ENCODE data around the gene SRPK3.
"Not testable (repeated sequence)": the region's sequence is repeated elsewhere in the genome, so short reads cannot be mapped to it uniquely, and the experiment has no call there.

The SRPK3 gene

DNA sequence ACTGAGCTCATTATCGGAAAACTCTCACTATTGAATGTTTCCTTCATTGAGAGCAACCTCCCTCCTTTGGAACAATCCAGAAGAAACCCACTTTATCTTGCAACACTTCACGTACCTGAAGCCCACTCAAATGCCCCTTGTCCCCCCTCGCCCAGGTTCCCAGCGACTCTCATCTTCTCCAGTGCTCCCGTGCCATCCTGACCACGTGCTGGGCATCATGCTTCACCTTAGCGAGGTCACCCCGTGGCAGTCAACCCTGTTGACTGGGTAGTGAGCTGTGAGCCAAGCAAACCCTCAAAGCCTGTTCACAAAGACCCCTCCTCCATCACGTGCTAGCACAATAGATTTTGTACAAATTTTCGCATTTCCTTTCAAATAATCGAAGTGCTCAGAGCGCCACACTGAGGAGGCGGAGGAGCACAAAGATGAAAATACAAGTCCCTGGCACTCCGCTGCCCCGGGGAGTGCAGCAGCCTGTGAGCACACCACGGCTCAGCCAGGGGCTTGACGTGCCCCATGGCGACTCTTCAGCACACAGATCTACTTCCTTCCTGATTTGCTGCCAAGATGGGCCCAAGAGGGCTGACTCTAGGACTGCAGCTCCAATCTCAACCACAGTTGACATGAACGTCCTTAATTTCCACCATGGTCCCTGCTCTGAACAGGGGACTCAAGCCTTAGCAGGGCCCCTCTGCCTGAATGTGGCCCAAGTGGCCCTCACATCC, 33.9 kb downstream of the SRPK3 start:
- no peak for DNase-seq

DNA sequence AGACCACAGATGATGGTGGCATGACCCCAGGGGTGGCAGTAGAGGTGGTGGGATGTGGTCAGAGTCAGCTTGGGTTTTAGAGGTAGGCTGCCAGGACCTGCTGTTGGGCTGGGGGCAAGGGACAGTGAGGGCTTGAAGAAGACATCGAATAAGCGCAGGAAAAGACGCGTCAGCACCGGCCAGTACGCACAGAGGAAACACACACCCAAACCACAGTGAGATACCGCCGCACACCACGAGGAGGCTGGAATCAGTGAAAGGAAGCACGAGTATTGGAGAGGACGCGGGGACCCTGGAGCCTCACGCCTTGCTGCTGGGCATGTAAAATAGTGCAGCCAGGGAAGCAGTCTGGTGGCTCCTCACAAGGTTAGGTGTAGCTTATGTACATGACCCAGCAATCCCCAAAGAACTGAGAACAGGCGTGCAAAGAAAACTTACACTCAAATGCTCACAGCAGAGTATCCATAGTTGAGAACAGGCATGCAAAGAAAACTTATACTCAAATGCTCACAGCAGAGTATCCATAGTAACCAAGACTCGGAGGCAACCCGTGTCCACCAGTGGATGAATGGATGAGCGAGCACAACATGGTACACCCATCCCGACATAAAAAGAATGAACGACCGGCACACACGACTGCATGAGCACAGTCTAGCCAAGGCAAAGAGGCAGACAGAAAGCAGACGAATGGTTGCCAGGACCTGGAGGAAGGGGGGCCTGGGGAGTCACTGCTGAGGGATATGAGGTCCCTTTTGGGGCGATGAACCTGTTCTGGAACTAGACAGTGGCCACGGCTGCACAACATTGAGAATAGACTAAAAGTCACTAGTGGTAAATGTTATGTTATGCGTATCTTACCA, 36.2 kb downstream of the SRPK3 start:
- no peak for DNase-seq

DNA sequence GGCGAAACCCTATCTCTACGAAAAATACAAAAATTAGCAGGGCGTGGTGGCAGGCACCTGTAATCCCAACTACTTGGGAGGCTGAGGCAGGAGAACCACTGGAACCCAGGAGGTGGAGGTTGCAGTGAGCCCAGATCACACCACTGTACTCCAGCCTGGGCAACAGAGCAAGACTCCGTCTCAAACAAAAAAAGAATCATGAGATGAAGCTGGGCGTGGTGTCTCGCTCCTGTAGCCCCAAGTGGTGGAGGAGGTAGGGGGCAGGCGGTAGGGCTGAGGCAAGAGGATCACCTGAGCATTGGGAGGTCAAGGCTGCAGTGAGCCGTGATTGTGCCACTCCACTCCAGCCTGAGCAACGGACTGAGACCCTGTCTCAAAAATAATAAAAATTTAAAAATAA, 37.2 kb downstream of the SRPK3 start:
- DNase-seq = not testable (repeated sequence)

DNA sequence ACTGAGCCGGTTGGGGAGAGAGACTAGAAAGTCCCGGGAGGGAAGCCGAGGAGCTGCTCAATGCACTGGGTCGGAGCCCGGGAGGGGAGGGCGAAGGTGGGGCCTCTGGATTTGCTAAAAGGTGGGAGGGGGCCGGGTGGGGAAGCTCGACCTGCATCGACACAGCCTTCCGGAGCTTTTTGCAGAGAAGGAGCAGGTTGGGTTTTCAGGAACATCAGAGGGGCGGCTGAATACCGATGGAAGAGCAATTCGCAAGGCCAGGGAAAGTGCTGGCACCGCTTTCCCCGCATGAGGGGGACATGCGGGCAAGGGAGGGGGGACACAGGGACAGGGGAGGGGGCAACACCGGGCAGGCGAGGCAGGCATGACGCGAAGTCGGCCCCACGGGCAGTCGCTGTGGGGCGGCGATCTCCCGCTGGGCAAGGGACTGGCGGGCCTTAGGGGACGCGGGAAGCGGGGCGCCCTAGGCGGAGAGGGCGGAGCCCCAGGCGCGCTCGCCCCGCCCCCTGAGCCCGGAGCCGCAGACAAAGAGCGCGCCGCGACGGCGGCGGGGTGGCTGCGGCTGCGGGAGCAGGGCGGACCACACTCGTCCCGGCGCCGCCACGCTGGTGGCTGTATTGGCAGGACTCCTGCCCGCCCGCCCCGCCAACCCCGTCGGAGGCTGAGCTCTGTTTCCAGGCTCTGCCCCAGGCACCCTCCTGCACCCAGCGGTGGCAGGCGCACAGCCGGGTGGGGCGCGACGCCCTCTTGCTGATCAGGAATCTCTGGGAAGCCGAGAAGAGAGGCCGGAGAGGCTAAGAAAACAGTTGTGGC, 37.9 kb downstream of the SRPK3 start:
- no peak for DNase-seq

DNA sequence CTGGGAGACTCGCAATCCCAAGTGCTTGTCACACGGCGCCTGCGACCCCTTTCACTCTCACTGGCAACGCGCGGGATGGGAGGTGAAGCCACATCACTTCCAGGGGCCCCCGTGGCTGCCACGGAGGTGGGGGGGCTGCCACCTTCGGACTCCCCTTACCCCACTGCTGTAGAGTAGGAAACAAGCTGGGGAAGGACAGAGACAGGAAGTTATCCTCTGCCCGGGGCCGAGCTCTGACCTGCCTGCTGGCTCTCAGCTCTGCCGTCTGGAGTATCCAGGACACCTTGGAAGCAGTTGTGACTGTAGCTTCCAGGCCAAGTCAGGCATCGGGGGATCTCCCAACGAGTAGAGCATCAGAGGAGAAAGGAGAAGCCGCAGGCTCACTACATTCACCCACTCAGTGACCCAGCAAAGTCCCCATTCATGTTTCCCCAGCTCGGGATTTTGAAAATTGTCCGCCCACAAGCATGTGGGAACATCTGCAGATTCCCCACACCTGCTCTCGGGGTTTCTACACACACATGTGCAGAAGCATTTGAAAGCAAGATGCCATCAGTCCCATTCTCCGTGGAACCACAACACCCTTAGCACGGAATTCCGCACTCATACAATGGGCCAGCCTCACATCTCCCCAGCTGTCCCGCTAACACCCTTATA, 38.7 kb downstream of the SRPK3 start:
- no peak for DNase-seq

DNA sequence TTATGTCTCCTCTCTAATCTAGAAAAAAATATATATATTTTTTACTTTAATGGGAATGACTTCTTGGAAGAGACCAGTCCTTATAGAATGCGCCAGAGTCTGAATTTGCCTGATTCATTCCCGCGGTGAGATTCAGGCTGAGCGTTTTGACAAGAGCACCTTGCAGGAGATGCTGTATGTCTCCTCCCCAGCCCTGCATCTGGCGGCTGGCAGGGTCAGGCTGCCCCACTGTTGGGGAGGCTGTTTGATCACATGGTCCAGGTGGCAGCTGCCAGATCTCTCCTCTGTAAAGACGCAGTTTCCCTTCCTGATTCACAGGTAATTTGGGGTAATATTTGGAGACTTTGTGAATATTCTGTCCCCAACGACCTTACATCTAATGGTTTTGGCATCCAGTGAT, 39.8 kb downstream of the SRPK3 start:
- peak; percentile 16 for DNase-seq

DNA sequence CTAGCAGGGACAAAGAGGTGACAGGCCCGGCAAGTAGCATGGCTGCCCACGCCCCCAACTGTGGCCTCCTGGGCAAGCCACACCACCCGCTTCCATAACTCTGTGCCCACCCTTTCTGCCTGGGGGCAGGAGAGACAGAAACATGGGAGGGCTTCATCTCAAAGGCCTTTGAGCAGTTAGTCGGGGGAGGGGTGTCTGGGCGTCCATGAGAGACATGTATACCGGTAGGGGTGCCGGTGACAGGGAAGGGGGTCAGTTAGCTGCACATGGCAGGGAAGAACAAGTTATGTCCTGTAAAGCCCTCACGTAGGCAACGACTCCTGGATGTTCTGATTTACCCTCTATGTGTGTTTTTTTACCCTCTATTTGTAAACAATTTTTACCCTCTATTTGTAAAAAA, 40.2 kb downstream of the SRPK3 start:
- no peak for DNase-seq

DNA sequence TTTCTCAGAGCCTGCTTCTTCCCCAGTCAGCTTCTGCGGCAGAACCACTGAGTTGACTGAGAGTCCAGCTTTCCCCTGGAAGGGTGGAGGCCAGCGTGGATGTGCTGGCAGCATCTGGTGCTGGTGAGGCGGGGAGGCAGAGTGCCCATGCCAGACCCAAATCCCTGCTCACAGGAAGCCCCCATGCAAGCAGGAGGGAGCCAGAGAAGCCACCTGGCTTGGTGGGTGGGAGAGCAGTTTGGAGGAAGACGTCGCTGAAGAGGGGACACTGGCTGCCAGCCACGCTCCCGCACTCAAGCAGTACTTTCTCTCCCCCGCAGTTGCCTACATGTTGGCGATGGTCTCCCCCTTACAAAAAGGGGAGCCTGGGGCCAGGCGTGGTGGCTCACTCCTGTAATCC, 43.5 kb downstream of the SRPK3 start:
- no peak for DNase-seq

DNA sequence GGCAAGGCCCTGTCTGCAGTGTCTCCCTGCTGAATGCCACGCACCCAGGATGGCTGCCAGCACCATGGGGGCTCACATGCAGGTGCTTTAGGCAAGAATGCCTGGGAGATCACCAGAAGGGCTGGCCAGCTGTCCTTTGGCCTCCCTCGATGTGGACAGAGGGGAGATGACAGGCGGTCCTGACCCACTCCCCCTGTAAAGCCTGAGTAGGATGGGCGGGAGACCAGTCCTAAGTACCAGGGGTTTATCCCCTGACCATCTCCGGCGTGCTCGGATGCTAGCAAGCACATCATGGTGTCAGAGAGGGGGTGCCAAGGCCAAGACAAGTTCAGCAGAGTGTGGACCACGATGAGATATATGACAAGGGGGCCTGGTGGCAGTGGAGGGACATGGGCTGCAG, 44.2 kb downstream of the SRPK3 start:
- DNase-seq = no peak

DNA sequence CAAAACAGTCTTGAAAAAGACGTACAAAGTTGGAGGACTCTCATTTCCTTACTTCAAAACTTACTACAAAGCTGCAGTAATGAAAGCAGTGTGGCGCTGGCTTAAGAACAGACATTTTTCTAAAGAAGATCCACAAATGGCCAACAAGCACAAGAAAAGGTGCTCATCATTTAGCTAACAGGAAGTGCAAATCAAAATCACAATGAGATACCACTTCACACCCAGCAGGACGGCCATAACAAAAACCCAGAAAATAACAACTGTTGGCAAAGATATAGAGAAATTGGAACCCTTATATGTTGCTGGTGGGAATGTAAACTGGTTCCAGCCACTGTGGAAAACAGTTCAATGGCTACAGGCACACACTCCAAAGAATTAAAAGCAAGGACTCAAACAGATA, 46.2 kb downstream of the SRPK3 start:
- DNase-seq = no peak

DNA sequence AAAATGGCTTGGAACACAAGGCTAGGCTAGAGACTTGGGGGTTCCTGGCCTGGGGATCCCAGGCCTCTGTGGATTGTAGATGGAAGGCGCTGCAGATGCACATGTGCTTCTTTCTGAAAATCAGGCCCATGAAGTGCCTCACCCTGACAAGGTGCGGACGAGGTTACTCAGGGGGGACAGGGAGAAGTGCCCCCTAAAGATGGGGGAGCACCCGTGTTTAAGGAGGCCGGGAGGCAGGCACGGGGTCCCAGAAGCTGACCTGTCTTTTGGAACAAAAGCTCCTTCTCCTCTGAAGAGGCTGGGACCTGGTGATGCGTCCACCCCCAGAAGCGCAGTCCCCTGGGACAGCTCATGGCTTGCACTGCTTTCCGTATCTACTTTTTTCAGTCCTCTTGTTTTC, 47.1 kb downstream of the SRPK3 start:
- no peak for DNase-seq

DNA sequence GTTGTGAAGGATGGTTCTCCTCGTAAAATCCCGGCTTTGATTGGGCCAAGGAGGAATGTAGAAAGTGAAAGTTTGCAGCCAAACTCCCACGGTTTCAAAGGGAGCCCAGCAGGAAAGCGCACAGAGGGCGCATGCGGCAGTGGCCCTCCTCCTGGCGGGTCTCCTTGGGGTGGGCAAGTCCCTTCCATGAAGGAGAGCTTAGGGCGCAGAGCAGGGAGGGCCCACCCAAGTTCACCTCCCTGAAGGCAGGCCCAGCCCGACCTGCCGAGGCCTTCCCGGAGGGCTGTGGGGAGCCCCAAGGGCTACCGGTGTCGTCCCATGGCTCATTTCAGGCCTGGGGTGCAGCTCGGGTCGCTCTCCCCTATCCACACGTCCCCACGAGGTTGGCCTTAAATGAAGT, 47.5 kb downstream of the SRPK3 start:
- DNase-seq = no peak

DNA sequence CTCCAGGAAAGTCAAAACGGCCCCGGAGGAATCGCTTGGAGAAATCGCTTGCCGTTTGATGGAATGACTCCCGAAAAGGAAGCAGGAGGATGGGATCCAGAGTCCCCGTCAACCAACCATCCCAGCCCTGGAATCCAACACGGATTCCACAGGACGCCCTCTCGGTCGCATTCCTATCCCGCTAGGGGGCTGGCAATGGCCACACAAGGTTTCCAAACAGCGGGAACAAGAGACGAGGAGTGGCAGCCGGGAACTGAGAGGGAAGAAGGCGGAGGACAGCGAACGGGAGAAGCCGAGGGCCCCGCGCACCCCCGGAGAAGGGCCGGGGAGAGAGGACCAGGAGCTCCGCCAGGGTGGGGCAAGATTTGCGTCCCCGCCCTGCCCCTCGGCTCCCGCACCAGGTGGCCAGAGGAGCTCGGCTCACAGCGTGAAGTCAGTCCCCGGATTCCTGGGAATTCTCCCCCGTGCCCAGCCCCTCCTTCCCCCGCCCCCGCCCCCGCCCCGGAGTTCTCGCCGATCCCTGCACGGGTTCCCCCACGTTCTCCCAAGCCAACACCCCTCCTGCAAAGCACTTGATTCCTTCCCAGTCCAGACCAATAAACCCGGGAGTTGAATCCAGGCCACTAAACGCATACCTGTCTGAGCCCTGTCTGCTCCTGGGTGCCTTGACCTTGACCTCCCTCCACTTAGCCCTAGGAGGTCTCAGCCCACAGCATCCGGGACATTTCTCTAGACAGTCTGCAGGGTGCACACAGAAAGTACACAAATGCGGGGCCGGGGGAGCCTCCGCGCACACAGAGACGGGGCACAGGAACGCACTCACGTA, 48.1 kb downstream of the SRPK3 start:
- DNase-seq = no peak

DNA sequence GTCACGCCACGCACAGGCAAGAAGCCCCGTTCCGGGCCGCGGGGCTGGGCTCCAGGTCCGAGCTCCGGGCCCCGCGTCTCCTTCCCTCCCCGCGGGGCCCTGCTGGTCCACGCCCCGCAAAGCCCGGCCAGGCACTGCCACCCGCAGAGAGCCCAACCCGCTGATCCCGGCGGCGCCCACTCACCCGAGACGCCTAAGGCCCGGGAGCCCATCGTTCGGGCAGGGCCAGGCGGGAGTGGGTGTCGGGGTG, 48.6 kb downstream of the SRPK3 start:
- DNase-seq = no peak

DNA sequence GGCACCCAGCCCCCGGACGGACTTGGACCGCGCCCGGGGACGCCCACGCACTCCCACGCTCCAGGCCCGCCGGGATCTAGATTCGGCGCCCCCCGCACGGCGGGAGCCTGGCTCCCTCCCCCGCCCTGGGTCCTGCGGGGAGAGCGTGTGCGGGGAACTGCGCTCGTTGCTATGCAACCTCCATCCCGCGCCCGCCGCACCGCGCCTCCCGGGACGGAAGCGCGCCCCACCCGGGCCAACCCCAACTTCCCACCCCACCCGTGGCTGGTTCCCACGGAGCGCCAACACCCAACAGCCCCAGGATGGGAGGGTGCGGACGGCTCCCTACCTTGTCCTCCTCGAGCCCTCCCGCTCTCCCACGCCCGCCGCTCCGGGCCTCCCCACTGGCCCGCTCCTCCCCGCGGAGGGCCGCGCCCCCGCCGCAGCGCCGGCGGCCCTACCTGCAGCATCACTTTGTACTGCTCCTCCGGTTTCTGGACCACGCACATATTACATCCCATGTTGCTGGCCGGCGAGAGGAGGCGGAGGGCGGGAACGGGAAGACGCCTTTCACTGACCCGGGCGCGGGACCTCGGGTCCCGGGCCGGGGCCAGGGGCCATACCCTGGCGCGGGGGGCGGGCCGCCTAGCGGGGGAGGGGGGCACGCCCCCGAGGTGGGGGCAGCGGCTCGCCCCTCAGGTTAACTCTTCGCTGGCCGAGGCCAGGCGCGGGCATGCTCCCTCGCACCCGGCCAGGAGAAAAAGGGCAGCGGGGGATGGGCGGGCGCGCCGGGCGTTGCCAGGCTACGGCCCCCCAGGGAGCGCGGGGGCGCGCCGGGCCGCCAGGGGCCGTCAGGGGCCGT, 49.2 kb downstream of the SRPK3 start, which contains the start of gene PDZD4:
TSS of gene PDZD4 (minus strand) at position 746 of the 841 bp plus-strand sequence. CDS start at position 500, 246 bp downstream.
- DNase-seq = no peak

DNA sequence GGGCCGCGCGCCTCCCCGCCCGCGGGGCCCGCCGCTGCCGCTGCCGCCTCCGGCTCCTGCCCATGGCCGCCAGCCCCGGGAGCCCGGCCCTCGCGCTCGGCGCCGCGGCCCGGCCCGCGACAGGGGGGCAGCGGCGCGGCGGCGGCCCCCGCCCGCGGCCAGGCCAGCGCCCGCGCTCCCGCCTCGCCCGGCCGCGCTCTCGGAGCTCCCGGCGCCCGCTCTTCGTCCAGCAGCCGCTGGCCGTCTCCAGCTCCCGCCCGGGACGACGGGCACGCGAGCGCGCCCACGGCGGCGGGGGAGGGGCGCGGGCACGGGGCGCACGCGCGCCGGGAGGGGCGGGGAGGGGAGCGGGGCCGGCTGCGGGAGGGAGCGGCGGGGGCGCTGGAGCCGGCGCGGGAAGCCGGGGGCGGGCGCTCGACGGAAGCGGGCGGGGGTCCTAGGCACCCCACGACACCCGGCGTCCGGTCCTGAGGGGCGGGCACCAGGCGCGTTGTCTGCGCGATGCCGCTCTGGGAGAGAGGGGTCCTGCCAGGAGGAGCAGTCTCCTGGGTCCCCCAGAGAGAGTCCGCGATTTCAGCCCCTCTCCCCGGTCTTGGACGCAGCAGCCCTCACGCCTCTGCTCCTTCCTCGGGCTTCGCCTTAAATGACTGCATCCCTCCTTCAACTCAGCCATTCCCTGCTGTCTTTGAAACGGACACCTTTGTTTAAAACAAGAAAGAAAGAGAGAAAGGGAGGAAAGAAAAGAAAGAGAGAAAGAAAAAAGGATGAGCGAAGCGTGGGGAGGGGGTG, 50.0 kb downstream of the SRPK3 start:
- no peak for DNase-seq

DNA sequence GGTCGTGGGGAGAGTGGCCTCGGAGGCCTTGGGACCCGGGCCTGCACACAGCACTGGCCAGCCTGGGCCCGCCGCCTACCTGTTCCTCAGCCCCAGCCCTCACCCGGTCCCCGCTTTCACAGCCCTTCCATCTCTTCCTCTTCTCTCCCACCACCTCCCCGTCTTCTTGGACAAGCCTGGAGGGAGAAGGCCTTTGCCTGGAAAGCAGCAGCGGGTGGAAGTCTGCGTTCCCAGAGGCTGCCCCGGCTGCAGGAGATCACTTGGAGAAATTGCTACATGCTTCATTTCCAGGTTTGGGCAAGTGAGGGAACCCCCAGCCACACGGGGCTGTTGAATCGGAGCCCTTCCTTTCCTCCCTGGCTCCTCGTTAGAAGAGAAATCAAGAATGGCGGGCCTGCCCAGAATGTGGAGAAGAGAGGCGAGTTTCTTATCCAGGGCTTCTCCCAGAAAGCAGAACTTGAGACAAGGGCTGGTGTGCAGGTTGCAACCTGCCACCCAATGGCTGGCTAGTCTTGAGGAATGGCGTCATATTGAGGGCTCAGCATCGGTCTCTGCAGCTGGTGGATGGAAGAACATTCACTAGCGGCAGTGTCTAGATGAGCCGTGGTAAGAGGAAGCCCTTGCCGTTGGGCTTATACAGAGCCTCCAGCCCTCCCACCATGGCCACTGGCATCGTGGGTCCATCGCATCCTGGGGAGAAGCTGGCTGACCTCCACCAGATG, 50.7 kb downstream of the SRPK3 start:
- no peak for DNase-seq

DNA sequence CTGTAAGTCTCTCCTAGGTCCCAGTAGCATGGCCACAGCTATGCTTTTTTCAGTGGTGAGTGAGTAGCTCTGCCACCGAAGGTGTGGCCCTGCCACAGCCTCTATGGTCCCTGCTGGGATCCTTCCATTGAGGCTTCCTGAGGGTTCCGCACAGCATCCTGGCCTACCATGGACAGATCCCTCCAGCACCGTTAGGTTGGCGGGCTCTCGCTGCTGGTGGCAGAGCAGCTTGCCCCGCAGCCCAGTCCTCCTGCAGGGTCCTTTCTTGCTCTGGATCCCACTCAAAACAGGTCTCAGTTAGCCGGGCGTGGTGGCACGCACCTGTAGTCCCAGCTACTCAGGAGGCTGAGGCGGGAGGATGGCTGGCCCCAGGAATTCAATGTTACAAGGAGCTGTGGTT, 51.9 kb downstream of the SRPK3 start:
- DNase-seq = no peak
